Activated CD4-positive, alpha-beta memory T cell treated with anti-CD3 and anti-CD28 coated beads, Interleukin-2, amount 10 ng/mL, durations not matched to agents 7 days and 5 days (primary cell): ENCODE data around the gene ERC1. TPM values are rescaled to one million over a fixed set of nuclear protein-coding genes. Genes with fewer than 3 reads are reported as not detected.

Source experiments
- CTCF ChIA-PET: fragments of 350-600 bp; sonication (Branson Sonifier 250); formaldehyde crosslinking; loops from one replicate; lab custom pipeline; 2021; ENCODE audit warnings: antibody characterized with exemption, inconsistent platforms; lab: Charles Lee
- POLR2A ChIA-PET: fragments of 350-600 bp; sonication (Branson Sonifier 250); formaldehyde crosslinking; loops from one replicate; lab custom pipeline; 2021; ENCODE audit warnings: antibody characterized with exemption; lab: Charles Lee
- DNase-seq: peaks from one replicate; pipeline ENCODE4 v3.0.0-alpha.2; 2020
- H3K27ac Mint-ChIP-seq: one replicate; pipeline ENCODE4 v1.8.0; 2021; ENCODE audit warnings: mild to moderate bottlenecking, mixed read lengths
- H3K27me3 Mint-ChIP-seq: one replicate; pipeline ENCODE4 v1.8.0; 2021; ENCODE audit warnings: mixed read lengths
- H3K36me3 Mint-ChIP-seq: one replicate; pipeline ENCODE4 v1.8.0; 2021; ENCODE audit warnings: low read depth, mixed read lengths
- H3K4me1 Mint-ChIP-seq: one replicate; pipeline ENCODE4 v1.8.0; 2021; ENCODE audit warnings: mixed read lengths
- H3K4me3 Mint-ChIP-seq: one replicate; pipeline ENCODE4 v1.8.0; 2021; ENCODE audit warnings: mild to moderate bottlenecking, mixed read lengths
- H3K9me3 Mint-ChIP-seq: one replicate; pipeline ENCODE4 v1.8.0; 2021; ENCODE audit warnings: mixed read lengths
- total RNA-seq, 2 experiments: library from RNA; stranded (reverse); gene quantifications; one replicate each; pipeline ENCODE4 v1.2.3, GENCODE V29; 2021

Gene ERC1
- total RNA-seq, 2 experiments from 2014 or later = 33.5 to 37.9 TPM

DNA sequence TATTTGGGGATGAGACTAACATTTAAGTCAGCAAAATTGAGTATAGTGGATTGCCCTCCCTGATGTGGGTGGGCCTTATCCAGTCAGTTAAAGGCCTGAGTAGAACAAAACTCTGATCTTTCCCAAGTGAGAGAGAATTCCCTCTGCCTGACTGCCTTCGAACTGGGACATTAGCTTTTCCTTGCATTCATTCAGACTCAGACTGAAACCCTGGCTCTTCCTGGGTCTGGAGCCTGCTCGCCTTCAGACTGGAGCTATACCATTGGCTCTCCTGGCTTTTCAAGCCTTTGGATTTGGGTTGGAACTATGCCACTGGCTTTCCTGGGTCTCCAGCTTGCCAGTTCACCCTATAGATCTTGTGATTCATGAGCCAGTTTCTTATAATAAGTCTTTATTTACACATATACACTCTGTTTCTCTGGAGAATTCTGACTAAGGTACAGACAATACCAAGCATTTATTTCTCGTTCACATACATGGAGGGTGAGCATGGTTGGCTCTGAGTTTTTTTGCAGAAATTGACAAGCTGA, 296.5 kb downstream of the ERC1 start:
- POLR2A ChIA-PET = no interaction called here
- CTCF ChIA-PET = interaction anchor here (0.6 to 1.0 kb wide), 2 partner anchors 169 to 189 kb away, joined by 3 to 4 read pairs; no protein-coding TSS in a partner anchor
- H3K9me3 Mint-ChIP-seq = no peaks in the 10 kb centered on the region
- H3K36me3 Mint-ChIP-seq = peaks cover 10% of the 10 kb centered on the region
- no peak overlapping the region for H3K4me3 Mint-ChIP-seq
- no peak for DNase-seq
- peaks cover 8% of the 10 kb centered on the region for H3K4me1 Mint-ChIP-seq
- no peaks in the 10 kb centered on the region for H3K27me3 Mint-ChIP-seq
- no peak overlapping the region for H3K27ac Mint-ChIP-seq

DNA sequence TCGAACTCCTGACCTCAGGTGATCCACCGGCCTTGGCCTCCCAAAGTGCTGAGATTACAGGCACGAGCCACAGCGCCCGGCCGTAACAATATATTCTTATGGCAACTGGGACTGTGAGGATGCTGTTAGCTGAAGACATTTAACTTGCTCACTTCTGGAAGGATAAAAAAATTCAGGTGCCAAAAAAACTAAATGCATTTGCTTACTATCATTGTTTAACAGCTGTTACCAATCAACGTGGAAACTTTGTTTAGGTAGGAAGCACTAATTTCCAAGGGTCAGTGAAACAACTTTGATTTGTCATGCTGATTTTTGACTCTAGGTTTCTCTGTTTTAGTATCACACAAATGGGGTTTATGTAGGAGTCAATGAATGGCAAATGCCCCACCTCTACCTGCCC, 297.3 kb downstream of the ERC1 start:
- peaks cover 8% of the 10 kb centered on the region for H3K4me1 Mint-ChIP-seq
- DNase-seq = no peak
- H3K4me3 Mint-ChIP-seq = no peak overlapping the region
- no peak overlapping the region for H3K27ac Mint-ChIP-seq
- POLR2A ChIA-PET = no interaction called here
- CTCF ChIA-PET = interaction anchor here (1.0 kb wide), 1 partner anchor 170 kb away, joined by 4 read pairs; no protein-coding TSS in a partner anchor
- no peaks in the 10 kb centered on the region for H3K27me3 Mint-ChIP-seq
- H3K9me3 Mint-ChIP-seq = no peaks in the 10 kb centered on the region
- H3K36me3 Mint-ChIP-seq = peaks cover 10% of the 10 kb centered on the region

DNA sequence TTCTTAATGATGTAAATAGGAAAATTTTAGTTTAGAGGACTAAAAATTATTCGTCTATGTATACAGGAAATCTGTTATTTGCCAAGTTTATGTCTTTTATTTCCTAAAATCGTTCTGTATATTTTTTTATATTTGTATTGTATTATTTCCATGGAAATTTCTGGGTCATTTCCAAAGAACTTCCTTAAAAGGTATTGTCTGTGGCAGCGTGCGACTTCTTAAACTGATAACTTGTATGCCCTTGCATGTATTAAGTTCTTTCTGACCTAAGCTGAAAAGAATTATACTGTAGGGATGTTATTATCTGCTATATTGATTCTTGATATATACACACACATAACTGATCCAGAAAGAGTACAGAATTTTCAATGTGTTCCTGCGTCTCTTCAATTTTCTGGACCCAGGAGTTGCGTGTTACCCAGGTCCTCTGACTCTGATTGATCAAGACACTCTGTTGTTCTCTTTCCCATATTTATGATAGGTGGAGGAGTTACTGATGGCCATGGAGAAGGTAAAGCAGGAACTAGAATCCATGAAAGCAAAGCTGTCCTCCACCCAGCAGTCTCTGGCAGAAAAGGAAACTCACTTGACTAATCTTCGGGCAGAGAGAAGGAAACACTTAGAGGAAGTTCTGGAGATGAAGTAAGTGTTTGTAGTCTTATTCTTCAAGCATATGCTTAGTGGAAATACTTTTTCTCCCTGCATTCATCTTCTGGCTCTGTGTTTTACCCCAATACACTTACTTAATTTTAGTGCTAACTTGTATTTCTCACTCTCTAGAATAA, 298.5 kb downstream of the ERC1 start:
- Mint-ChIP-seq H3K27ac (no peak overlapping the region), H3K9me3 (no peaks in the 10 kb centered on the region), H3K27me3 (no peaks in the 10 kb centered on the region), H3K4me1 (peaks cover 5% of the 10 kb centered on the region), H3K4me3 (no peak overlapping the region), H3K36me3 (peaks cover 10% of the 10 kb centered on the region)
- DNase-seq = no peak
- CTCF ChIA-PET = no interaction called here
- POLR2A ChIA-PET = no interaction called here

DNA sequence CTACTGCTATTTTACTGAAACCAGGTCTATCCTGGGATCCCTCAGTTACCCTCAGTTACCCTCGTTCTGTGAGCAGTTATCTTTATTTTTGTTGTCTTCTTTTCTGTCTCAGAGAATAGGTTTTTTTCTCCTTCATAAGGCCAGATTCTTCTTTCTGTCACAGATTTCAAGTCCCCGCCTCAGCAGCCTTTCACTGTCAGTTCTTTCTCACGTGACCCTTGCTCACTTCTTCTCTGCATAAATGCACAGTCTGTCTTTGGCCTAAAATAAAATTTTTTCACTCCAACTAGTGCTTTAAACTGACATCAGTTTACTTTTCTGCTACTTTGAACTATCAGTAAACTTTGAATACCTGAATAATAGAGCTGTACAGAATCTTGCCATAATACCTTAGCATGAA, 299.7 kb downstream of the ERC1 start:
- Mint-ChIP-seq H3K27ac (no peak overlapping the region), H3K4me3 (no peak overlapping the region), H3K4me1 (no peaks in the 10 kb centered on the region), H3K36me3 (peaks cover 11% of the 10 kb centered on the region), H3K9me3 (no peaks in the 10 kb centered on the region), H3K27me3 (no peaks in the 10 kb centered on the region)
- no peak for DNase-seq
- ChIA-PET CTCF (no interaction called here), POLR2A (no interaction called here)

DNA sequence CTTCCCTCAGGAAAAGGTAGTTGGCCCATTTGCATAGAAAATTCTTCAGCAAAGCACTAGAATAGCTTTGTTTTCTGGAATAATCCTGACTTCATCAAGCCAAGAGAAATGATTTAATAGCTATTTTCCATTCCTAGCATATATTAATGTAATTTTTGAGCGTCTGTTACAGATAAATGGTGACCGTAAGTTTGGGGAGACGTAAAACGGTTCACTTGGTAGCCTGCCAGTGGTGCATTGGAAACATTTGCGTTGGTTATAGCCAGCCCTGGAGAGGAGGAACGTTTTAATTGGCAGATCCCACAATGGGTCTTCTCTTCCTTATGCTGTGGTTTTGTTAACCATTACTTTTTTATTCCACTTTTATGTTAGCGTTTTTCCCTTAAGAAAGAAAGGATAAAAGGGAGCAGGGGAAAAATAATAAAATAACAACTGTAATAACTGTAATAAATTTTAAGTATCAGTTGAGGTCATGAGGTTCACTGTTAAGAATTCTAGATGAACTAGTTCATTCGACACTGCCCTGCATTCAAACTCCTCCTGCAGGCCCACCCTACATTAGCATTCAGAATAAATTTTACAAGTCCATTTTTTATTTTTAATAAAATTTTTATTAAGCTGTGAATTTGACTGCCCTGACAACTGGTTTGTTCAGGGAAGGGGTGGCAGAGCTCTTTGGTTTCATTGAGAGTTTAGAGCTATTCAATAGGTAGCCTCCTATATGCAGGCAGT, 300.7 kb downstream of the ERC1 start:
- Mint-ChIP-seq H3K36me3 (peaks cover 12% of the 10 kb centered on the region), H3K27ac (no peak overlapping the region), H3K9me3 (no peaks in the 10 kb centered on the region), H3K4me1 (no peaks in the 10 kb centered on the region), H3K4me3 (no peak overlapping the region), H3K27me3 (no peaks in the 10 kb centered on the region)
- ChIA-PET CTCF (no interaction called here), POLR2A (no interaction called here)
- no peak for DNase-seq

DNA sequence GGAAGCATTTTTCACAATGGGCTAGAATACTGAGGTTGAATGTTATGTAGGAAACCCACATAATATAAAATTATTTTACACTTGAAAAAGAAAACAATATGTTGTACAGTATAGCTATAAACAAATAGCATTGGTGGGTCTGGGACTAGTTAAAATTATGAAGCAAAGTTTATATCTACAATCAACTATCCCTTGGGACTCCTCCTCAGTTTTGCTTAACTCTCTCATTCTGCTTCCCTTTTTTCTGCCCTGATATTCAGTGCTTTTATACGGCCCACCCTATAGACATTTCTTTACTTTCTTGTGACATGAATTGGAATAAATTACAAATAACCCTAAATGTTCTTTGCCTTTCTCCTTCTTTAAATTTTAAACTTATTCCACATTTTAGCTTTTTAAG, 302.9 kb downstream of the ERC1 start:
- peaks cover 4% of the 10 kb centered on the region for H3K9me3 Mint-ChIP-seq
- H3K36me3 Mint-ChIP-seq = peaks cover 23% of the 10 kb centered on the region
- no peak for DNase-seq
- H3K4me1 Mint-ChIP-seq = no peaks in the 10 kb centered on the region
- H3K27me3 Mint-ChIP-seq = no peaks in the 10 kb centered on the region
- ChIA-PET CTCF (no interaction called here), POLR2A (no interaction called here)
- H3K27ac Mint-ChIP-seq = no peak overlapping the region
- no peak overlapping the region for H3K4me3 Mint-ChIP-seq

DNA sequence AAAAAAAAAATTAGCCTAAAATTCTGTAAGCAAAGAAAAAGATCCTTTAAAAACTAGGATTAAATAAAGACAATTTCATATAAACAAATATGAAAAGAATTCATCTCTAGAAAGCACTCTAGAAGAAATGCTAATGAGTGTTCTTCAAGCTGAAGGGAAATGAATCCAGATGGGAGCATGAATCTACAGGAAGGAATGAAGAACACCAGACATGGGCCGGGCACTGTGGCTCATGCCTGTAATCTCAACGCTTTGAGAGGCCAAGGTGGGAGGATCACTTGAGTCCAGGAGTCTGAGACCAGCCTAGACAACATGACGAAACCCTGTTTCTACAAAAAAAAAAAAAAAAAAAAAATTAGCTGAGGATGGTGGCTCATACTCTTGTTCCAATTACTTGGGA, 306.2 kb downstream of the ERC1 start:
- ChIA-PET POLR2A (no interaction called here), CTCF (interaction anchor here (0.7 kb wide), 1 partner anchor 336 kb away, joined by 3 read pairs; no protein-coding TSS in a partner anchor)
- no peak overlapping the region for H3K27ac Mint-ChIP-seq
- H3K9me3 Mint-ChIP-seq = peaks cover 4% of the 10 kb centered on the region
- H3K4me3 Mint-ChIP-seq = no peak overlapping the region
- no peak for DNase-seq
- no peaks in the 10 kb centered on the region for H3K4me1 Mint-ChIP-seq
- H3K27me3 Mint-ChIP-seq = no peaks in the 10 kb centered on the region
- H3K36me3 Mint-ChIP-seq = peaks cover 20% of the 10 kb centered on the region

DNA sequence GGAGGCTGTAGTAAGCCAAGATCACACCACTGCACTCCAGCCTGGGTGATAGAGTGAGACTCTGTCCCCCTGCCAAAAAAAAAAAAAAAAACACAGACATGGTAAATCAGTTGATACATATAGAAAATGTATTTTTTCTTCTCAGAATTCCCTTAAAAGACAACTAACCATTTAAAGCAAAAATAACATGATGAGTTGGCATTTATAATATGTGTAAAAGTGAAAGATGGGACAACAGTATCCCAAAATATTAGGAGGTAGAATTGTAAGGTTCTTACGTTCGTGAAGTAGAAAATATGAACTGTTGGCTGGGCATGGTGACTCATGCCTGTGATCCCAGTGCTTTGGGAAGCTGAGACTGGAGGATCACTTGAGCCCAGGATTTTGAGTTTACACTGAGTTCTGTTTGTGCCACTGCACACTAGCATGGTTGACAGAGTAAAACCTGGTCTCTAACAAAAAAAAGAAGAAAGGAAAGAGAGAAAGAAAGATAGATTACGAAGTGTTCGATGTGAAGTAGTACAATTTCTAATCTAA, 306.7 kb downstream of the ERC1 start:
- POLR2A ChIA-PET = no interaction called here
- no peak overlapping the region for H3K27ac Mint-ChIP-seq
- H3K27me3 Mint-ChIP-seq = no peaks in the 10 kb centered on the region
- peaks cover 20% of the 10 kb centered on the region for H3K36me3 Mint-ChIP-seq
- DNase-seq = no peak
- CTCF ChIA-PET = no interaction called here
- H3K4me1 Mint-ChIP-seq = no peaks in the 10 kb centered on the region
- peaks cover 4% of the 10 kb centered on the region for H3K9me3 Mint-ChIP-seq
- no peak overlapping the region for H3K4me3 Mint-ChIP-seq

DNA sequence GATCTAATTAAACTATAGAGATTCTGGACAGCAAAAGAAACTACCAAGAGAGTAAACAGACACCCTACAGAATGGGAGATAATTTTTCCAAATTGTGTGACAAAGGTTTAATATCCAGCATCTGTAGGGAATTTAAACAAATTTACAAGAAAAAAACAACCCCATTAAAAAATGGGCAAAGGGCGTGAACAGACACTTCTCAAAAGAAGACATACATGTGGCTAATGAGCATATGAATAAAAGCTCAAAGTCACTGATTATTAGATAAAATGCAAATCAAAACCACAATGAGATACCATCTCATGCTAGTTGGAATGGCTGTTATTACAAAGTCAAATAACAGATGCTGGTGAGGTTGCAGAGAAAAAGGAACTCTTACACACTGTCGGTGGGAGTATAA, 309.4 kb downstream of the ERC1 start:
- POLR2A ChIA-PET = no interaction called here
- H3K36me3 Mint-ChIP-seq = peaks cover 20% of the 10 kb centered on the region
- CTCF ChIA-PET = interaction anchor here (0.6 kb wide), 1 partner anchor 323 kb away, joined by 3 read pairs; no protein-coding TSS in a partner anchor

DNA sequence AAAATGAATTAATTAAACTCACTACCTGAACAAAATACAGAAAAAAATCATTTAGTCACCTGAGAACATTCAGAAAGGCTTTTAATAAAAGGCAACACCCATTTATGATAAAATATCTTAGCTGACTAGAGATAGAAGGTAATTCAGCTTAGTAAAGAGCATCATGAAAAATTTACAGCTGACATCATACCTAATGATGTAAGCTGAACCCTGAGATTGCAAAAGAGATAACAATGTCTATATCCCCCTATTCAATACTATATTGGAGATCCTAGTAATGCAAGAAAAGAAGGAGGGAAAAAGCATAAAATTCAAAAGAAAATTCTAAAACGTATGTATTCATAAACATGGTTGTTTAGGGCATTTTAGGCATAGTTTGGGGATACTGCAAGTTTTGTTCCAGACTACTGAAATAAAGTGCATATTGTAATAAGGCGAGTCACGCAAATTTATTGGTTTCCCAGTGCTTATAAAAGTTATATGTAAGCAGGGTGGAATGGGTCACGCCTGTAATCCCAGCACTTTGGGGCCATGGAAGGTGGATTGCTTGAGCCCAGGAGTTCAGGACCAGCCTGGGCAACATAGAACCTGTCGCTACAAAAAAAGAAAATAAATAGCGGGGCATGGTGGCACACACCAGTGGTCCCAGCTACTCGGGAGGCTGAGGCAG, 311.3 kb downstream of the ERC1 start:
- no peak for DNase-seq
- H3K27ac Mint-ChIP-seq = no peak overlapping the region
- H3K27me3 Mint-ChIP-seq = no peaks in the 10 kb centered on the region
- CTCF ChIA-PET = interaction anchor here (2.2 kb wide), 1 partner anchor 184 kb away, joined by 7 read pairs; no protein-coding TSS in a partner anchor
- no peaks in the 10 kb centered on the region for H3K4me1 Mint-ChIP-seq
- H3K9me3 Mint-ChIP-seq = peaks cover 4% of the 10 kb centered on the region
- POLR2A ChIA-PET = no interaction called here
- H3K4me3 Mint-ChIP-seq = no peak overlapping the region
- peaks cover 17% of the 10 kb centered on the region for H3K36me3 Mint-ChIP-seq

More for the DNA sequence above, 309.4 kb downstream of the ERC1 start:
- no peak overlapping the region for H3K27ac Mint-ChIP-seq
- no peaks in the 10 kb centered on the region for H3K27me3 Mint-ChIP-seq
- H3K4me3 Mint-ChIP-seq = no peak overlapping the region
- peaks cover 4% of the 10 kb centered on the region for H3K9me3 Mint-ChIP-seq
- DNase-seq = no peak
- no peaks in the 10 kb centered on the region for H3K4me1 Mint-ChIP-seq

DNA sequence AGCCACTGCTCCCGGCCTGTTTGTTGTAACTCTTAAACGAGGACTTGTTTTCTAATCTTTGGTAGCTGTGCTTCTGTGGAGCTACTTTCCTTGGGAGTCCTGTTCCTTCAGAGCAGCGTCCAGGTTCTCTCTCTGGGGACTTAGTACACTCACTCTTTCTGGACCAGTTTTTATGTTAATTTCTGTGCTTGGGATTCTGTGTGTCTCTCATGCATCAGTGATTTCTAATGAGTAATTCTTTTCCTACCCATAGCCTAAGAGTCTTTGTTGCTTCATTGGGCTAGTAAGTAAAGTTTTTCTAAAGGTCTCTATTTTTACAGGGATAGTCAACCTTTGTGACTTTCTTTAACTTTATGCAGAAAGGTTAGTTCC, 314.0 kb downstream of the ERC1 start:
- Mint-ChIP-seq H3K9me3 (no peaks in the 10 kb centered on the region), H3K27me3 (no peaks in the 10 kb centered on the region), H3K36me3 (peaks cover 2% of the 10 kb centered on the region), H3K27ac (no peak overlapping the region), H3K4me3 (no peak overlapping the region), H3K4me1 (no peaks in the 10 kb centered on the region)
- CTCF ChIA-PET = interaction anchor here (1.2 kb wide), 1 partner anchor 187 kb away, joined by 4 read pairs; no protein-coding TSS in a partner anchor
- POLR2A ChIA-PET = no interaction called here
- no peak for DNase-seq

DNA sequence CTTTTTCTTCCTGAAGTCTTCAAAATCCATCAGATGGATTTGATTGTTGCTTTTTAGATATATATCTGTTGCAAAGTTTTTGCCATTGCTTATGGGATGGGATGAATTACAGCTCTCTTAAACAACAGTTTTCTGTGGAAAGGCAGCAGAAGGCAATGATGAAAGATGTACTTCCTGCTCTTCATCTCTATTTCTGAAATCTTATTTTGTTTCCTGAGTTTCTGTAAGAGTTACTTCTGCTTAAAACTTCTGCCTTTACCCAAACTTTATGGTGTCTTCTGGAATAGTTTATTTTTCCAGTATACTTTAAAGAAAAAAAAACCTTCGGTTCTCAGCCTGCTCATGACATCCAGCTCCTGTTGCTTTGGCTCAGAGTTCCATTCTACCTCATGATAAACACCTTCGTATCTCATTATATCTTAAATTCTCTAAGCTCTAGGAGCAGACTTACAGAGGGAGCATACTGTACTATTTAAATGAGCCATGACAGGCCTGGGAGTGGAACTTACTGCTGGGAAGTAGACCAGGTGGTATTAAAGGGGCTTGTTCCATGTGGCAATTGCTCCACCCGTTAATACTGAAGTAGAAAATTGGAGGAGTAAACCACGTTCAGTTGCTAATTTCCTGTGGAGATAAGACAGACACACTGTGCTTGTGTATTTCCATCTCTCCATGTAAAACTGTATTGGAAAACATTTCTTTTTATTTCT, 314.9 kb downstream of the ERC1 start:
- H3K9me3 Mint-ChIP-seq = no peaks in the 10 kb centered on the region
- H3K27me3 Mint-ChIP-seq = no peaks in the 10 kb centered on the region
- no peak overlapping the region for H3K27ac Mint-ChIP-seq
- POLR2A ChIA-PET = no interaction called here
- no peaks in the 10 kb centered on the region for H3K4me1 Mint-ChIP-seq
- CTCF ChIA-PET = interaction anchor here (1.2 kb wide), 1 partner anchor 188 kb away, joined by 4 read pairs; no protein-coding TSS in a partner anchor
- no peak for DNase-seq
- no peak overlapping the region for H3K4me3 Mint-ChIP-seq
- no peaks in the 10 kb centered on the region for H3K36me3 Mint-ChIP-seq
